GM21528 (cell line): ENCODE data around the gene P2RX7.
"Not testable (repeated sequence)": the region's sequence is repeated elsewhere in the genome, so short reads cannot be mapped to it uniquely, and the experiment has no call there.

Experiments
- ATAC-seq: cut with Tn5 transposase; IDR thresholded peaks from one replicate; pipeline ENCODE4 v1.9.1; 2021; ENCODE audit warnings: mild to moderate bottlenecking, moderate library complexity; ENCODE audit not compliant: unreplicated experiment, low FRiP score

P2RX7 gene

DNA sequence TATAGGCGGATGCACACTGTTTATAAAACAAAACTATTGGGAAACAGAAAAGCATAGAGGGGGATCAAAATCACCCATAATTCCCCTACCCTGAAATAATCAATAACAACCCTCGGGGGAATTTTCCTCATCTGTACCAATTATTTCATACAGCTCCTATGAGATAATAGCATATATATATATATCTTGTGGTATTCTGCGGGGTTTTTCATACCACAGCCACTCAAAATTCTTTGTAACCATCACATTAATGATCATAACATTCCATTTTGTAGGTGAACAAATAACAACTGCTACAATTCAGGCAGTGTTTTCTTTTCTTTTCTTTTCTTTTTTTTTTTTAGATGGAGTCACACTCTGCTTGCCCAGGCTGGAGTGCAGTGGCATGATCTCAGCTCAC, 35.3 kb downstream of the P2RX7 start:
- ATAC-seq = no peak

DNA sequence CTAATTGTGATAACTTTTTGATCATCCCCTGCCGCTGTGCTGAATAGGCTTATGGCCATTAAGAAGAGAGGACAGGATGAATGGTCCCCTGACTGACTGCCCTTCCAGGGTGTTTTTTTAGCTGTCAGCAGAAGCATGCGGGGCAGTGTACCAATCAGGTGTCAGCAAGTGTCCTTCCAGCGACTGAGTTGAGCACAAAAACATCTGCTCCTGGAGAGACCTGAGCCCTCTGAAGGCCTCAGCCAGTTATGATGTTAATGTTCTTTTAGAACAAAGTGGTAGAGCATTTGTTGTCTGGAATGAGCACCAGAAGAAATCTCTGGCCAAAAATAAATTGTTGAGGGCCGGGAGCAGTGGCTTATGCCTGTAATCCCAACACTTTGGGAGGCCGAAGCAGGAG, 37.5 kb downstream of the P2RX7 start:
- ATAC-seq = no peak

DNA sequence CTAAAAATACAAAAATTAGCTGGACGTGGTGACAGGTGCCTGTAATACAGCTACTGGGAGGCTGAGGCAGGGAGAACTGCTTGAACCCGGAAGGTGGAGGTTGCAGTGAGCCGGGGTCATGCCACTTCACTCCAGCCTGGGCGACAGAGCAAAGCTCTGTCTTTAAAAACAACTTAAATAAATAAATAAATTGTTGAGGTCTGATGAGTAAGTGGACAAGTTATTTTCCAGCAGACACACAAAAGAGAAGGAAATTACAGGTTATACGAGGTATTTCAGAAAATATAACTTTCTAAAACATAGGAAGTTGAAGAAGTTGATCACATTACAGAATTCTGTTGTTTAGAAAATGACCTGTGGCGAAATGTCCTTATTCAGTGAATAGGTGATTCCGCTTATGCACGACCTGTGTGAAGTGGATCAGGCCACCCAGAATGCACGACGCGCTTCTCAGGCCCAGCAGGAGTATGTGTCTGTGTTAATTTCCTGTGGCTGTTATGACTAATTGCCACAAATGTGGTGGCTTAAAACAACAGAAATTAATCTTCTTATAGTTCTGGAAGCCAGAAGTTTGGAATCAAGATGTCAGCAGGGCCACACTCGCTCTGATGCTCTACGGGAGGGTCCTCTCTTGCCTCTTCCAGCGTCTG, 38.1 kb downstream of the P2RX7 start:
- ATAC-seq = no peak

DNA sequence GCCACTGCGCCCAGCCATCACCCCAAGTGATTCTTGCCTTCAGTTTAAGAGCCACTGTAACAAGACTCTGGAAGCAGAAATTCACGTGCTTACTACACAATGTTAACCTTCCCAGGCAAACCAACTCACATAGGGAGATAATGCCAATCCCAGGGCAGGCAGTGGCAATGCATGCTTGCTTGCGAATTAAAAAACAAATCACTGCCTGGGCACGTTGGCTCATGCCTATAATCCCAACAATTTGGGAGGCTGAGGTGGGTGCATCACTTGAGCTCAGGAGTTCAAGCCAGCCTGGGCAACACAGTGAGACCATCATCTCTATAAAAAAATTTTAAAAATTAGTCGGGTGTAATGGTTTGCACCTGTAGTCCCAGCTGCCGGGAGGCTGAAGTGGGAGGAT, 39.5 kb downstream of the P2RX7 start:
- no peak for ATAC-seq

DNA sequence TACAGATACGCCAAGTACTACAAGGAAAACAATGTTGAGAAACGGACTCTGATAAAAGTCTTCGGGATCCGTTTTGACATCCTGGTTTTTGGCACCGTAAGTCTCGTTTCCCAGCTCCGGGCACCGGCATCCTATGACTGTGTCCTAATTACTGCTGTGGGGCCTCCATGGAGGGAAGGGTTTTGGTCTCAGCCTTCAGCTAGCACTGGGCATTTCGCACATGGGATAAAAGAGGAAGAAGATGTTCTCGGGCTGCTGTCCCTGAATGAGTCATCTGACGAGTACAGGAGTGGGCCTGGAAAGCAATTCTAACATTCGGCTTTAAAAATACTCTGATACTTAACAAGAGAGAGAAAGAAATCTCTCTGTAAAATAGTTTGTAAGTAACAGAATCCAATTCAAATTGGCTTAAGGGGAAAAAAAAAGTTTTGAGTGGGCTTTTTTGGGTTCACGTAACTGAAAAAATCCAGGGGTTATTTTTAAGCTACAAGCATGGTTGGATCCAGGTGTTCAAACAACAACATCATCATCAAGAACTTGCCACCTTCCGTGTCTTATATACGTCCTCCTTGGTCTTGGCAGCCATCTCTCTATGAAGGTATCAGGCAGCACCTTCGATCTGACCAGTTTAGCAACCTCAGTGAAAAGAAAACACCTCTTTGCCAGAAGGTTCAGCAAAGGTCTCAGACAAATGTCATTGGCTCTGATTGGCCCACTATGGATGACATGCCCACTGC, 42.9 kb downstream of the P2RX7 start:
- no peak for ATAC-seq

DNA sequence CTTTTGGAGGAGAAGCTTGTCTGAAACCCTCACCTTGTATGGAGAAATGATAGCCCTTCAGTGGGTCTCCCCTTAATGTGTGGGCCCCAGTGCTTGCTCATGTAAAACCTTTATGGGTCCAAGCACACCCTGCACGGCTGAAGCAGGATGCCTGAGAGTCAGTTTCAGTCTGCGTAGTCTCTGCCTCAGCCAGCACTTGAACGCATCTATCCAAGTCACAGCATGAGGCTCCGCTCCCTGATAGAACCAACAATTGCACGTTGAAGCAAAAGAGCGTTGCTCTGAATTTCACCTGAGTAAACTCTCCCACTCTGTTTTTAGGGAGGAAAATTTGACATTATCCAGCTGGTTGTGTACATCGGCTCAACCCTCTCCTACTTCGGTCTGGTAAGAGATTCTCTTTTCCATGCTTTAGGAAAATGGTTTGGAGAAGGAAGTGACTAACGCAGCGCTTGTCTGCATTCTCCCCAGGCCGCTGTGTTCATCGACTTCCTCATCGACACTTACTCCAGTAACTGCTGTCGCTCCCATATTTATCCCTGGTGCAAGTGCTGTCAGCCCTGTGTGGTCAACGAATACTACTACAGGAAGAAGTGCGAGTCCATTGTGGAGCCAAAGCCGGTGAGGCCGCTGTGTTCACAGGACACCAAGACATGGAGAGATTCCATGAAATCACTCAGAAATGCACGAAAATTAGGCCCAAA, 44.3 kb downstream of the P2RX7 start:
- no peak for ATAC-seq

DNA sequence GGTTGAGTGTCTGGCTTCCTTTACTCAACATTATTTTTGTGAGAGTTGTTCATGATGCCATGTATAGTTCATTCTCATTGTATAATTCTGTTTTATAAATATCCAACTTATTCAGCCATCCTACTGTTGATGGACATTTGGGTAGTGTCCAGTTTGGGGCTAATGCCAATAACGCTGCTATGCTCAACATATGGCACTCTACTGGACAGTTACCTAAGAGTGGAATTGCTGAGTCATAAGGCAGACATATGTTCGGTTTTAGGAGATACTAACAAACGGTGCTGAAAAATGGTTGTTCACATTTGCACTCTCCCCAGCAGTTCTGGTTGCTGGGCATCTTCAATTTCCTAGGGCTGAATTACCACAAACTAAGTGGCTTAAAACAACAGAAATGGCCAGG, 48.5 kb downstream of the P2RX7 start:
- no peak for ATAC-seq

DNA sequence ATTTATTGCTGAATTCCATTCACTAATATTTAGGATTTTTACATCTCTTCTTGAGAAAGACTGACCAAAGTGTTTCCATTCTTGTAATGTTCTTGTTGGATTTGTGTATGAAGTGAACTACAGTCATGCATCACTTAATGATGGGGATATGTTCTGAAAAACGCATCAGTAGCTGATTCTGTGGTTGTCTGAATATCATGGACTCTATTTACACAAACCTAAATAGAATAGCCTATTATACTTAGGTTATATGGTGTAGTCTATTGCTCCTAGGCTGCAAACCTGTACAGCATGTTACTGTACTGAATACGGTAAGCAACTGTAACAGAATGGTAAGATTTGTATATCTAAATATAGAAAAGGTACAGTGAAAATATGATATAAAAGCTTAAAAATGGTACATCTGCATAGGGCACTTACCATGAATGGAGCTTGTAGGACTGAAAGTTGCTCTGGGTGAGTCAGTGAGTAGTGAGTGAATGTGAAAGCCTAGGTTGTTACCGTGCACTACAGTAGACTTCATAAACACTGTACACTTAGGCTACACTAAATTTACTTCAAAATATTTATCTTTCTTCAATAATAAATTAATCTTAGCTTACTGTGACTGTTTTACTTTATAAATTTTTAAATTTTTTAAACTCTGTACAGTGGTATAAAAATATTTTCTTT, 49.7 kb downstream of the P2RX7 start:
- no peak for ATAC-seq

DNA sequence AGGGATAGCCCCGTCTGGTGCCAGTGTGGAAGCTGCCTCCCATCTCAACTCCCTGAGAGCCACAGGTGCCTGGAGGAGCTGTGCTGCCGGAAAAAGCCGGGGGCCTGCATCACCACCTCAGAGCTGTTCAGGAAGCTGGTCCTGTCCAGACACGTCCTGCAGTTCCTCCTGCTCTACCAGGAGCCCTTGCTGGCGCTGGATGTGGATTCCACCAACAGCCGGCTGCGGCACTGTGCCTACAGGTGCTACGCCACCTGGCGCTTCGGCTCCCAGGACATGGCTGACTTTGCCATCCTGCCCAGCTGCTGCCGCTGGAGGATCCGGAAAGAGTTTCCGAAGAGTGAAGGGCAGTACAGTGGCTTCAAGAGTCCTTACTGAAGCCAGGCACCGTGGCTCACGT, 51.7 kb downstream of the P2RX7 start:
- ATAC-seq = no peak

DNA sequence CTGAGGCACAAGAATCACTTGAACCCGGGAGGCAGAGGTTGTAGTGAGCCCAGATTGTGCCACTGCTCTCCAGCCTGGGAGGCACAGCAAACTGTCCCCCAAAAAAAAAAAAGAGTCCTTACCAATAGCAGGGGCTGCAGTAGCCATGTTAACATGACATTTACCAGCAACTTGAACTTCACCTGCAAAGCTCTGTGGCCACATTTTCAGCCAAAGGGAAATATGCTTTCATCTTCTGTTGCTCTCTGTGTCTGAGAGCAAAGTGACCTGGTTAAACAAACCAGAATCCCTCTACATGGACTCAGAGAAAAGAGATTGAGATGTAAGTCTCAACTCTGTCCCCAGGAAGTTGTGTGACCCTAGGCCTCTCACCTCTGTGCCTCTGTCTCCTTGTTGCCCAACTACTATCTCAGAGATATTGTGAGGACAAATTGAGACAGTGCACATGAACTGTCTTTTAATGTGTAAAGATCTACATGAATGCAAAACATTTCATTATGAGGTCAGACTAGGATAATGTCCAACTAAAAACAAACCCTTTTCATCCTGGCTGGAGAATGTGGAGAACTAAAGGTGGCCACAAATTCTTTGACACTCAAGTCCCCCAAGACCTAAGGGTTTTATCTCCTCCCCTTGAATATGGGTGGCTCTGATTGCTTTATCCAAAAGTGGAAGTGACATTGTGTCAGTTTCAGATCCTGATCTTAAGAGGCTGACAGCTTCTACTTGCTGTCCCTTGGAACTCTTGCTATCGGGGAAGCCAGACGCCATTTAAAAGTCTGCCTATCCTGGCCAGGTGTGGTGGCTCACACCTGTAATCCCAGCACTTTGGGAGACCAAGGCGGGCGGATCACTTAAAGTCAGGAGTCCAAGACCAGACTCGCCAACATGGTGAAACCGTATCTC, 52.6 kb downstream of the P2RX7 start:
- no peak for ATAC-seq

DNA sequence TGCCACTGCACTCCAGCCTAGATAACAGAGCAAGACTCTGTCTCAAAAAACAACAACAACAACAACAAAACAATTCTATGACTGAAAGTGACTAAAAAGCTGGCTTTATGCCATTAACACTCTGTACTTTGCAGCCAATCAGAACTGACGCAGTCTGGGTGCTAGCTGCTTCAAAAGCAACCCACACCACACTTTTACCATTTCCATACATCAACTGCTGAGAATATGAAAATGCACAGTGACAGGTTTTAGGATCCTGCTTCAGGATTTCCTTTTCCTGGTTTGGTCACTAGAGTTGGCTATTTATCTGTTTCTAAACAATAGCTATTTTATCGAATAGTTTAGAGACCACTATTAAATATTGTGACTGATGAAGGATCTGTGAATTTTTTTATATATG, 54.1 kb downstream of the P2RX7 start:
- no peak for ATAC-seq

DNA sequence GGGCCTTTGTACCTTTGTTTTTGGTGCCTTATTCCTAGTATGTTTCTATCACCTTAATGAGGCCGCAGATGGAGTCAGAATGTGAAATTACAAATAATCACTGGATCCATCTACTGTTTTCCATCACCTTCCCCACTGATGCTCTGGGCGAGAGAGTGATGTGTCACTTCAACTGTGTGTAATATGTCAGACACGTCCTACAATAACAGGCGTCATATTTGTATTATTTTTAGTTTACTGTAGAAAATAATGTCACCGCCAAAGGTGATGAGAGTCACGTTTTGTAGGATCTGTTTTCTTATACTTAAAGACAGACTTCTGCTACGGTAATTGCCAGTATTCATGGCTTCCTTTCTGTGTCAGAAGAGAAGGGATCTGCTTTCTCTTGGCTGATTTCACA, 54.8 kb downstream of the P2RX7 start:
- no peak for ATAC-seq

DNA sequence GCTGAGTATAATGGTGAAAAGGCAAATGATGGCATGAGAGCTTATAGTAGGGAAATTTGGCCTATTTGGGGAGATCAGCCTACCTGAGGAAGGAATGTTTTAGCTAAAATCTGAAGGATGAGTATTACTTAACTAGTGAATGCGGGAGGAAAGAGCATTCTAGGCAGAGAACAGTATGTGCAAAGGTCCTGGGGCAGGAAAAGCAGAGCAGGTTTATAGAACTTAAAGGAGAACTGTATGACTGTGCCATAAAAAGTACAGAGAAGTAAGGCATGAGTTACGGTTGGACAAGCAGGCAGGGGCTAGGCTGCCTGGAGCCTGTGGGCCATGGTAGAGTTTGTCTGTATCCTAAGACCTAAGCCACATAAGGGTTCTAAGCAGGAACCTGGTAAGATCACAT, 55.6 kb downstream of the P2RX7 start:
- no peak for ATAC-seq

DNA sequence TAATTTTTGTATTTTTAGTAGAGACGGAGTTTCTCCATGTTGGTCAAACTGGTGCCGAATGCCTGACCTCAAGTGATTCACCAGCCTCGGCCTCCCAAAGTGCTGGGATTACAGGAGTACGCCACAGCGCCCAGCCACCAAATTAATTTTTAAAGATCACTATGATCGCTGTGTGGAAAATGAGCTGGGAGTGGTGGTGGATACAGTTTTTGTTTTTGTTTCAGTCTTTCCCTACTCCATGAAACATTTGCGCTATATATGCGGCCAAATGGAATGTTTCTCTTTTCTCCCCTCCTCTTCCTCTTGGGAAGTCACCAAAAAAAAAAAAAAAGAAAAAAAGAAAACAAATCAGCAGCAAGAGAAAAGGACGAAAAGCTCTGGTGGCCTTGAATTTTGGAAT, 56.5 kb downstream of the P2RX7 start:
- no peak for ATAC-seq

DNA sequence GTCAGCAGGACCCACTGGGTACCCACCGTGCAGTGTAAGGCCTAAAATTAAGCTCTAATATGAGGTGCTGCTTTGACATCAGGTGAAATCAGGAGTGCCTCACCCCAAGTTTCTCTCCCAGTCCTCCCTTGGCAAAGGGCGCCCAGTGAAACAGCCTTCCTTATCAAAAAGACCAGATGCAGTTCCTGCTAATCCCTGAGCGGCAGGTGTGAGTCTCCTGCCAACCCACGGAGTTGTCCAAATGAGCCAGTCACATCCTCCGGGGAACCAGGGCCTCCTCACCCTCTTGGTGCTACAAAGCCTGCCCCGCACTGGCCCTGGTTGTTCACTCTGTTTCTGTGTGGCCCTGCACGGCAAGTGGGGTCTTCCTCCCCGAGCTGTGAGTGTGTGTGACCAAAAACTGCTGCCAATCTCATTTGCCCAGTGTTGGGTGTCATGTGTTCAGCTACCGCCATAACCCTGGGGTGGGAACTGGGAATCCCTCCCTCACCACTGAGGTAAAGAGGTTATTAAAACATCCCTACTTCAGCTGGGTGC, 57.0 kb downstream of the P2RX7 start:
- ATAC-seq = no peak

DNA sequence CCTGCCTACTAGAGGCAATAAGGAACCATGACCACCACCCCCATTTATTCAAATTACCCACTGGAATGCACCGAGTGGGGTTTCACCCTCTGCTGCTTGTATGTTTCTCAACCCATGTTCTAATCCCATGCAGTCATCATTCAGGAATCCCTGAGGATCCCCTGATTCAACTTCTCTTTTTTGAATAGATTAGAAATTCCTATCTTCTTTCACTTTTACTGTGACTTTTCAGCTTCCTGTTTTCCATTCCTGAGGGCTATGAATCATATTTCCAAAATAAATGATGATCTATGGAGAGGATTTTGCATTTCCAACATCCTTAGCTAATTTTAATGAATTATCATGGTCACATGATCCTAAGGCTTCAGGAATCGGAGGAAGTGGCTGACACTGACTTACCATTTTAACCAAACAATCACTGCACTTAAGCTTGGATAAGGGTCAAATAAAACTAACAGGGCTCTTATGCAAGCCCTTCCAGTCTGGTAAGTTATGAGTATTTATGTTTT, 57.9 kb downstream of the P2RX7 start:
- ATAC-seq = no peak

DNA sequence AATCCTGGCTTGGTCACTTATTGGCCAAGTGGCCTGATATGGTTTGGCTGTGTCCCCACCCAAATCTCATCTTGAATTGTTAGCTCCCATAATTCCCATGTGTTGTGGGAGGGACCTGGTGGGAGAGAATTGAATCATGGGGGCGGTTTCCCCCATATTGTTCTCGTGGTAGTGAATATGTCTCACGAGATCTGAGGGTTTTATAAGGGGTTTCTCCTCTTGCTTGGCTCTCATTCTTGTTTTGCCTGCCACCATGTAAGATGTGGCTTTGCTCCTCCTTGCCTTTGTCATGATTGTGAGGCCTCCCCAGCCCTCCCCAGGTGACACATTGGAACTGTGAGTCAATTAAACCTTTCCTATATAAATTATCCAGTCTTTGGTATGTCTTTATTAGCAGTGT, 58.5 kb downstream of the P2RX7 start:
- no peak for ATAC-seq

DNA sequence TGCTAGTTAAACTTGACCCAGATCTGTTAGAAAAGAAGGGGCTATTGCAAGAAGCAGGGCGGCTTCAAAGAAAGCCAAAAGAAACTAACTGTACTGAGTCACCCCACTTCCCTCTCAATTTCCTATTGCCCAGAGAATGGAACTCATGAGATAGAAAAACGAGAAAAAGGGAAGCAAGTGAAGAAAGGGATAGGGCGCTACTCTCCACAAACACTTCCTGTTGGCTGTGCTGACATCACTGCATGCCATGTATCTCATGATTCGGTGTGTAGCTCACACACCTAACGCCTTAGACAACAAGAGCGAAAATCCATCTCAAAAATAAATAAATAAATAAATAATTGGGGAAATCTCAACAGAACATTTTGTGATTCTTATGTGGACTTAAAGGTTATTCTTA, 64.2 kb downstream of the P2RX7 start:
- ATAC-seq = no peak

DNA sequence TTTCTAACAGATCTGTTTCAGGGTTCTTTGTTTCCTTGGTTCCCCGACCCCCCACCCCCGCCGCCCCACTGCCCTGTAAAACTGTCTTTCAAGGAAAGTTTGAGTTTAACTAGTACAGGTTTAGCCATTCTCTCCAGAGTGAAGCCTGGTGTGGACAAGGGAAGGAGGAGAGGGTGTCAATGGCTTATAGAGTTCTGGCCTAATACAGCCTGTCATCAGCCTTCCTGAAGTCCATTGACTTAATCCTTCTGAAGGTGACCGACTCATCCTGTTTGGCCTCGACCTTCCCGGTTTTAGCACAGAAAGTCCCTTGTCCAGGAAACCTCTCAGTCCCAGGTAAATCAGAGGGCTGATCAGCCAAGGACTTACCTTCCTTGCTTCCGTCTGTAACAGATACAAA, 66.3 kb downstream of the P2RX7 start:
- ATAC-seq = no peak

DNA sequence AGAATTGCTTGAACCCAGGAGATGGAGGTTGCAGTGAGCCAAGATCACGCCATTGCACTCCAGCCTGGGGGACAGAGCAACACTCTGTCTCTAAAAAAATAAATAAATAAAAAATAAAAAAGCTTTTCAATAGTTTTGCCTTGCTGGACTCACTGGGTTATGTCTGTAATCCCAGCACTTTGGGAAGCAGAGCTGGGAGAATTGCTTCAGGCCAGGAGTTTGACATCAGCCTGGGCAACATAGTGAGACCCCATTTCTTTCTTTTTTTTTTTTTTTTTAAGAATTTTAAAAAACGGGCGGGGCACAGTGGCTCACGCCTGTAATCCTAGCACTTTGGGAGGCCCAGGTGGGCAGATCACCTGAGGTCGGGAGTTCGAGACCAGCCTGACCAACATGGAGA, 68.5 kb downstream of the P2RX7 start:
- not testable (repeated sequence) for ATAC-seq
